CD4-positive, alpha-beta T cell (primary cell): Measurements from ENCODE around the gene ORM2. TPM values are rescaled to one million over a fixed set of nuclear protein-coding genes. Genes with fewer than 3 reads are reported as not detected.

ENCODE experiments used
- ATAC-seq: fragments of 200-7000 bp; cut with Tn5 transposase; one replicate; pipeline ENCODE4 v1.10.0; 2022; ENCODE audit warnings: mild to moderate bottlenecking; ENCODE audit not compliant: poor library complexity
- CTCF ChIA-PET: fragments of 350-600 bp; sonication (Branson Sonifier 250); formaldehyde crosslinking; loops from one replicate; lab custom pipeline; 2021; ENCODE audit warnings: antibody characterized with exemption, inconsistent platforms; lab: Charles Lee
- POLR2A ChIA-PET: fragments of 350-600 bp; sonication (Branson Sonifier 250); formaldehyde crosslinking; loops from one replicate; lab custom pipeline; 2021; ENCODE audit warnings: antibody characterized with exemption, inconsistent platforms; lab: Charles Lee
- DNase-seq, 14 experiments: peaks; one replicate each; pipeline ENCODE4 v3.0.0-alpha.2; 2013 to 2020; ENCODE audit warnings: mixed read lengths in 2 of 14
- H3K27ac ChIP-seq, 2 donors: one replicate each; pipeline versions ENCODE4 v1.5.1 to v1.7.0; 2013; ENCODE audit warnings: low read length in 2 of 2, low read depth in 1 of 2, mild to moderate bottlenecking in 1 of 2
- H3K27me3 ChIP-seq, 2 experiments: 1 replicate in 1 of 2; 2 replicates in 1 of 2; pipeline versions ENCODE4 v1.6.1 to v1.7.0; 2013; ENCODE audit warnings: low read length in 2 of 2, control low read depth in 1 of 2, mild to moderate bottlenecking in 1 of 2, moderate library complexity in 1 of 2; ENCODE audit not compliant: insufficient read depth in 2 of 2, control insufficient read depth in 1 of 2
- H3K36me3 ChIP-seq: one replicate; pipeline ENCODE4 v1.6.1; 2013; ENCODE audit warnings: low read length, control low read depth; ENCODE audit not compliant: insufficient read depth
- H3K4me1 ChIP-seq: one replicate; pipeline ENCODE4 v1.6.1; 2013; ENCODE audit warnings: low read length, control low read depth; ENCODE audit not compliant: insufficient read depth
- H3K4me3 ChIP-seq: one replicate; pipeline ENCODE4 v1.5.1; 2013; ENCODE audit warnings: mild to moderate bottlenecking, low read length, moderate library complexity
- H3K9me3 ChIP-seq, 2 experiments: 1 replicate in 1 of 2; 2 replicates in 1 of 2; pipeline versions ENCODE4 v1.6.1 to v1.7.0; 2013; ENCODE audit warnings: low read length in 2 of 2, mild to moderate bottlenecking in 2 of 2, control low read depth in 1 of 2, moderate library complexity in 1 of 2; ENCODE audit not compliant: control insufficient read depth in 1 of 2, insufficient read depth in 1 of 2
- H3K27ac Mint-ChIP-seq: one replicate; pipeline ENCODE4 v1.8.0; 2020; ENCODE audit warnings: mixed read lengths
- H3K27me3 Mint-ChIP-seq: one replicate; pipeline ENCODE4 v1.8.0; 2021; ENCODE audit warnings: mixed read lengths
- H3K36me3 Mint-ChIP-seq: one replicate; pipeline ENCODE4 v1.8.0; 2021; ENCODE audit warnings: low read depth, mixed read lengths
- H3K4me1 Mint-ChIP-seq: one replicate; pipeline ENCODE4 v1.8.0; 2021; ENCODE audit warnings: low read depth, mixed read lengths
- H3K4me3 Mint-ChIP-seq: one replicate; pipeline ENCODE4 v1.8.0; 2020; ENCODE audit warnings: mild to moderate bottlenecking, mixed read lengths
- H3K9me3 Mint-ChIP-seq: one replicate; pipeline ENCODE4 v1.8.0; 2020; ENCODE audit warnings: mixed read lengths
- CTCF ChIP-seq: fragments of 200-600 bp; IDR thresholded peaks from one replicate; pipeline ENCODE4 v1.8.0; 2022; ENCODE audit warnings: antibody characterized with exemption, mild to moderate bottlenecking
- intact Hi-C, 2 experiments: fragments of 100-400 bp; cut with DNase I in 1 of 2; cut with micrococcal nuclease in 1 of 2; formaldehyde crosslinking; loops; one replicate each; pipeline versions ENCODE4 v1.15.1 to v1.9.0; 2023 to 2025; cut with DNase I, micrococcal nuclease
- total RNA-seq, 174 experiments: library from RNA in 2 of 174; stranded (reverse) in 2 of 174; gene quantifications; one replicate each; pipeline ENCODE4 v1.2.3 and lab custom pipeline; 2021 to 2026

Gene ORM2
- total RNA-seq, 2 experiments from 2014 or later, result not detected

DNA sequence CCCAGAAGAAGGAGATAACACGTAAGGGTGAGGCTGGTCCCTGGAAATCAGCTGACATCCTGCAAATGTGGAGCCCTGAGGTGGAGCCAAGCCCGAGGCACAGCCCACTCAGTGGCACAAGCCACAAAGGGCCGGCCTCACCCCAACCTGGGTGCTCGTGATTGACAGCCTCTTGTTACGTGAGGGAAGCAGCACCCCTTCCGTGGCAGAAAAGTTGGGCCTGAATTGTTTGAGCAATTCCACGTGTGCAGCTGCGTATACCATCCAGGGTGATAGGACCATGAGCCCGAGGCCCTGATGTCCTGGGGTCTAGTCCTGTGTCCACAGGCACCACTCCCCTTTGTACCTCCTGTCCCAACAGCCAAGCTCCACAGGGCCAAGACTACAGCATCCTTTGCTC, 4.8 kb downstream of the ORM2 start:
- H3K36me3 Mint-ChIP-seq, result peaks cover 47% of the 10 kb centered on the region
- TF ChIP-seq CTCF, result no peak
- intact Hi-C loops, result no loop called here
- H3K4me1 ChIP-seq, result peaks cover 15% of the 10 kb centered on the region
- DNase-seq (peak in 1 of 14 experiments; percentile 13), ATAC-seq (no peak)
- peak overlapping the region; percentile 8 for H3K27ac Mint-ChIP-seq
- H3K27me3 ChIP-seq, result no peaks in the 10 kb centered on the region
- ChIA-PET CTCF (no interaction called here), POLR2A (no interaction called here)
- peaks cover 49% of the 10 kb centered on the region for H3K36me3 ChIP-seq
- no peaks in the 10 kb centered on the region for H3K9me3 Mint-ChIP-seq
- no peak overlapping the region for H3K4me3 Mint-ChIP-seq
- peaks cover 19% of the 10 kb centered on the region for H3K4me1 Mint-ChIP-seq
- no peak overlapping the region for H3K27ac ChIP-seq
- H3K4me3 ChIP-seq, result no peak overlapping the region
- peaks cover 0 to 5% of the 10 kb centered on the region in 2 experiments for H3K9me3 ChIP-seq
- H3K27me3 Mint-ChIP-seq, result no peaks in the 10 kb centered on the region

GRCh38 chr9:114335745-114336144, 6.1 kb downstream of the ORM2 start:
- CTCF ChIA-PET, result no interaction called here
- POLR2A ChIA-PET, result interaction anchor here (1.5 to 1.7 kb wide), 2 partner anchors 28 to 52 kb away, joined by 4 to 5 read pairs; partner anchors contain the start of gene AKNA
- no peak overlapping the region for H3K4me3 ChIP-seq
- Mint-ChIP-seq H3K36me3 (peaks cover 60% of the 10 kb centered on the region), H3K27ac (peak overlapping the region; percentile 17), H3K4me3 (no peak overlapping the region), H3K9me3 (no peaks in the 10 kb centered on the region), H3K4me1 (peaks cover 21% of the 10 kb centered on the region), H3K27me3 (no peaks in the 10 kb centered on the region)
- peaks cover 18% of the 10 kb centered on the region for H3K4me1 ChIP-seq
- DNase-seq (no peak), ATAC-seq (no peak)
- H3K27ac ChIP-seq, result no peak overlapping the region
- intact Hi-C loops, result no loop called here
- TF ChIP-seq CTCF, result no peak
- peaks cover 0 to 5% of the 10 kb centered on the region in 2 experiments for H3K9me3 ChIP-seq
- H3K36me3 ChIP-seq, result peaks cover 62% of the 10 kb centered on the region
- H3K27me3 ChIP-seq, result no peaks in the 10 kb centered on the region

GRCh38 chr9:114336157-114336556, 6.5 kb downstream of the ORM2 start:
- peak overlapping the region; percentile 17 for H3K27ac Mint-ChIP-seq
- Histone ChIP-seq H3K4me3 (no peak overlapping the region), H3K9me3 (peaks cover 0 to 5% of the 10 kb centered on the region in 2 experiments), H3K36me3 (peaks cover 66% of the 10 kb centered on the region), H3K27ac (no peak overlapping the region), H3K27me3 (no peaks in the 10 kb centered on the region), H3K4me1 (peaks cover 15% of the 10 kb centered on the region)
- intact Hi-C loops, result no loop called here
- ChIA-PET POLR2A (interaction anchor here (1.5 to 1.7 kb wide), 2 partner anchors 27 to 51 kb away, joined by 4 to 5 read pairs; partner anchors contain the start of gene AKNA), CTCF (no interaction called here)
- peaks cover 18% of the 10 kb centered on the region for H3K4me1 Mint-ChIP-seq
- no peak for TF ChIP-seq CTCF
- peaks cover 64% of the 10 kb centered on the region for H3K36me3 Mint-ChIP-seq
- H3K4me3 Mint-ChIP-seq, result no peak overlapping the region
- ATAC-seq, result no peak
- no peaks in the 10 kb centered on the region for H3K27me3 Mint-ChIP-seq
- no peaks in the 10 kb centered on the region for H3K9me3 Mint-ChIP-seq
- DNase-seq, result no peak
